ENCODE results near the gene ITGB2. TPM values are rescaled to one million over a fixed set of nuclear protein-coding genes. Genes with fewer than 3 reads are reported as not detected.

Gene ITGB2
- total RNA-seq, 2 donors from 2014 or later = 1.6 to 2.3 TPM

- Mint-ChIP-seq H3K4me1 (no peaks in the 10 kb centered on the region), H3K9me3 (no peaks in the 10 kb centered on the region), H3K27ac (no peak overlapping the region), H3K27me3 (ENCODE audit: insufficient read depth) (no peaks in the 10 kb centered on the region), H3K4me3 (no peak overlapping the region), H3K36me3 (ENCODE audit: low read depth) (no peaks in the 10 kb centered on the region)
- no peak for DNase-seq
- no peak overlapping the region for H3K9ac ChIP-seq (ENCODE audit: extremely low read depth, low read length, poor library complexity, severe bottlenecking)
- H3K4me1 ChIP-seq (ENCODE audit: control insufficient read depth, insufficient read depth, low read length) = no peaks in the 10 kb centered on the region
- H3K27me3 ChIP-seq (ENCODE audit: control insufficient read depth, insufficient read depth, low read length, poor library complexity, severe bottlenecking) = no peaks in the 10 kb centered on the region
- no peaks in the 10 kb centered on the region for H3K9me3 ChIP-seq (ENCODE audit: control insufficient read depth, low read length)
- no peak overlapping the region for H3K4me3 ChIP-seq (ENCODE audit: low read length)
- TF ChIP-seq CTCF (conservative IDR thresholded peaks at IDR 0.05) = no peak
- H3K27ac ChIP-seq (ENCODE audit: low read depth, low read length) = no peak overlapping the region
- no peaks in the 10 kb centered on the region for H3K36me3 ChIP-seq (ENCODE audit: control insufficient read depth, insufficient read depth, low read length)
- 89 to 92% methylated on average over 5 to 6 of the region's 7 CpGs for WGBS, 2 experiments (ENCODE audit: insufficient coverage in 1 of 2, insufficient read length in 1 of 2)
Observed at GRCh38 chr21:44884097-44884496, 36.6 kb downstream of the ITGB2 start.

GRCh38 chr21:44883250-44883649 is 37.4 kb downstream of the ITGB2 start:
- no peaks in the 10 kb centered on the region for H3K36me3 ChIP-seq (ENCODE audit: control insufficient read depth, insufficient read depth, low read length)
- Mint-ChIP-seq H3K27ac (no peak overlapping the region), H3K4me1 (no peaks in the 10 kb centered on the region)

GRCh38 chr21:44881198-44881872 is 39.4 kb downstream of the ITGB2 start:
- Histone ChIP-seq H3K36me3 (ENCODE audit: control insufficient read depth, insufficient read depth, low read length) (no peaks in the 10 kb centered on the region), H3K9ac (ENCODE audit: extremely low read depth, low read length, poor library complexity, severe bottlenecking) (no peak overlapping the region), H3K27me3 (ENCODE audit: control insufficient read depth, insufficient read depth, low read length, poor library complexity, severe bottlenecking) (peaks cover 2% of the 10 kb centered on the region), H3K9me3 (ENCODE audit: control insufficient read depth, low read length) (no peaks in the 10 kb centered on the region), H3K4me3 (ENCODE audit: low read length) (no peak overlapping the region), H3K27ac (ENCODE audit: low read depth, low read length) (no peak overlapping the region), H3K4me1 (ENCODE audit: control insufficient read depth, insufficient read depth, low read length) (no peaks in the 10 kb centered on the region)
- H3K4me1 Mint-ChIP-seq = no peaks in the 10 kb centered on the region
- peaks cover 7% of the 10 kb centered on the region for H3K27me3 Mint-ChIP-seq (ENCODE audit: insufficient read depth)
- no peaks in the 10 kb centered on the region for H3K9me3 Mint-ChIP-seq
- 89 to 91% methylated on average over 5 to 6 of the region's 6 CpGs for WGBS, 2 experiments (ENCODE audit: insufficient coverage in 1 of 2, insufficient read length in 1 of 2)
- H3K4me3 Mint-ChIP-seq = no peak overlapping the region
- H3K36me3 Mint-ChIP-seq (ENCODE audit: low read depth) = no peaks in the 10 kb centered on the region
- H3K27ac Mint-ChIP-seq = no peak overlapping the region
- no peak for DNase-seq
- no peak for TF ChIP-seq CTCF (conservative IDR thresholded peaks at IDR 0.05)

More at GRCh38 chr21:44883250-44883649, 37.4 kb downstream of the ITGB2 start:
- Mint-ChIP-seq H3K4me3 (no peak overlapping the region), H3K27me3 (ENCODE audit: insufficient read depth) (no peaks in the 10 kb centered on the region), H3K36me3 (ENCODE audit: low read depth) (no peaks in the 10 kb centered on the region), H3K9me3 (no peaks in the 10 kb centered on the region)
- Histone ChIP-seq H3K4me1 (ENCODE audit: control insufficient read depth, insufficient read depth, low read length) (no peaks in the 10 kb centered on the region), H3K4me3 (ENCODE audit: low read length) (no peak overlapping the region), H3K27ac (ENCODE audit: low read depth, low read length) (no peak overlapping the region), H3K9me3 (ENCODE audit: control insufficient read depth, low read length) (no peaks in the 10 kb centered on the region), H3K27me3 (ENCODE audit: control insufficient read depth, insufficient read depth, low read length, poor library complexity, severe bottlenecking) (no peaks in the 10 kb centered on the region), H3K9ac (ENCODE audit: extremely low read depth, low read length, poor library complexity, severe bottlenecking) (no peak overlapping the region)
- WGBS, 2 experiments (ENCODE audit: insufficient coverage in 1 of 2, insufficient read length in 1 of 2) = 94 to 95% methylated on average over 9 to 11 of the region's 11 CpGs
- no peak for DNase-seq
- TF ChIP-seq CTCF (conservative IDR thresholded peaks at IDR 0.05) = no peak
